B cell (primary cell): Measurements from ENCODE around the gene STX5.

Experiments
- EZH2 ChIP-seq: IDR thresholded peaks from 2 replicates; pipeline ENCODE4 v1.6.1; 2012; ENCODE audit warnings: borderline replicate concordance, low read depth, mild to moderate bottlenecking, moderate library complexity, low read length; ENCODE audit not compliant: insufficient read depth, poor library complexity, severe bottlenecking
- TF ChIP-seq, protein P1 (sequence below): fragments of 200-600 bp; IDR thresholded peaks from one replicate; pipeline ENCODE4 v1.8.0; 2022; ENCODE audit warnings: antibody characterized with exemption, mild to moderate bottlenecking

DNA sequence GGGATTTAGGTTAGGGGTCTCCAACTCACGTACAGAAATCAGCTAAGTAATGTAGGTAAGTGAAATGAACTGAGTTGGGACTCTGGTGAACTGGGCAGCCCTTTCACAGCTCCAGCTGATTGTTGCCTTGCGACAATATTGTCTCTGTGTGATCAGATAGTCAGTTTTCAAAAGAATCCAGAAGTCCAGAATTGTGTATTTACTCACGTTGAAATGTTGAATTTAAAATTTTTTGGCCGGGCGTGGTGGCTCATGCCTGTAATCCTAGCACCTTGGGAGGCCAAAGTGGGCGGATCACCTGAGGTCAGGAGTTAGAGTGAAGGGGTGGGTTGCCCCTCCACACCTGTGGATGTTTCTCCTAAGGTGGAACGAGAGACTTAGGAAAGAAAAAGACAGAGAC, 26.4 kb upstream of the STX5 start:
- TF ChIP-seq, protein P1, sequence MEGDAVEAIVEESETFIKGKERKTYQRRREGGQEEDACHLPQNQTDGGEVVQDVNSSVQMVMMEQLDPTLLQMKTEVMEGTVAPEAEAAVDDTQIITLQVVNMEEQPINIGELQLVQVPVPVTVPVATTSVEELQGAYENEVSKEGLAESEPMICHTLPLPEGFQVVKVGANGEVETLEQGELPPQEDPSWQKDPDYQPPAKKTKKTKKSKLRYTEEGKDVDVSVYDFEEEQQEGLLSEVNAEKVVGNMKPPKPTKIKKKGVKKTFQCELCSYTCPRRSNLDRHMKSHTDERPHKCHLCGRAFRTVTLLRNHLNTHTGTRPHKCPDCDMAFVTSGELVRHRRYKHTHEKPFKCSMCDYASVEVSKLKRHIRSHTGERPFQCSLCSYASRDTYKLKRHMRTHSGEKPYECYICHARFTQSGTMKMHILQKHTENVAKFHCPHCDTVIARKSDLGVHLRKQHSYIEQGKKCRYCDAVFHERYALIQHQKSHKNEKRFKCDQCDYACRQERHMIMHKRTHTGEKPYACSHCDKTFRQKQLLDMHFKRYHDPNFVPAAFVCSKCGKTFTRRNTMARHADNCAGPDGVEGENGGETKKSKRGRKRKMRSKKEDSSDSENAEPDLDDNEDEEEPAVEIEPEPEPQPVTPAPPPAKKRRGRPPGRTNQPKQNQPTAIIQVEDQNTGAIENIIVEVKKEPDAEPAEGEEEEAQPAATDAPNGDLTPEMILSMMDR, result no peak
- TF ChIP-seq EZH2, result no peak
